GM12891 (cell line): ENCODE data around the gene CCDC102A.

Experiments used
- PAX5 ChIP-seq: IDR thresholded peaks from 2 replicates; pipeline ENCODE4 v1.6.1; 2011; ENCODE audit warnings: low read length, moderate library complexity, mild to moderate bottlenecking; ENCODE audit not compliant: insufficient read depth, severe bottlenecking
- POLR2AphosphoS5 ChIP-seq: IDR thresholded peaks from 2 replicates; pipeline ENCODE4 v1.6.1; 2011; ENCODE audit warnings: low read depth, low read length, control low read depth
- TAF1 ChIP-seq: IDR thresholded peaks from 2 replicates; pipeline ENCODE4 v1.6.1; 2011; ENCODE audit warnings: low read depth, low read length, control low read depth

DNA sequence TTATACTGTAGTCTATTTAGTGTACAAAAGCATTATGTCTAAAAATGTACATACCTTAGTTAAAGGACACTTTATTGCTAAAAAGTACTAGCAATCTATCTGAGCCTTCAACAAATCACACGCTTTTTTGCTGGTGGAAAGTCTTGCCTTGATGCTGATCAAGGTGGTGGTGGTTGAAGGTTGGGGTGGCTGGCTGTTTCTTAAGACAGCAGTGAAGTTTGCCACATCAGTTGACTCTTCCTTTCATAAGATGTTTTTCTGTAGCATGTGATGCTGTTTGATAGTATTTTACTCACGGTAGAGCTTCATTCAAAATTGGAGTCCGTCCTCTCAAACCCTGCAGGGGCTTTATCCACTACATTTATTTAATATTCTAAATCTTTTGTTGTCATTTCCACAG lies 14.7 kb upstream of the CCDC102A start:
- TF ChIP-seq TAF1 (no peak), POLR2AphosphoS5 (no peak), PAX5 (no peak)
